Measurements from ENCODE around the gene FAM98A.

DNA sequence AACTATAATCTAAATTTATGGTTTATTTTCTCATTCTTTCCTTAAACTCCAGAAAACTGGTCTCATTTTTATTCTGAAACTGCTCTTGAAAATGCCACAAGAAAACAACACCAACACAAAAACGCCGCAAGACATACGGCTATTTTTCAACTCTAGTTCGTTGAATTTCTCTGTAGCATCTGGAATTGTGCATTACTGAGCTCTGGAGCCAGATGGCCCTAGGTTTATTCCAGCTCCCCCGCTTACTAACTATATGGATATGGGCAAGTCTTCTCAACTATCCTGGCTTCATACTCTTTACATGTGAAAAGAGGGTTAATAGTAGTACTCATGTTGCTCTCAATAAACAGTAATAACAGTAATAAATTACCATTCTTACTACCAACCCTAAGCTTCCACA, 19.9 kb downstream of the FAM98A start:
- TF ChIP-seq, protein P1, sequence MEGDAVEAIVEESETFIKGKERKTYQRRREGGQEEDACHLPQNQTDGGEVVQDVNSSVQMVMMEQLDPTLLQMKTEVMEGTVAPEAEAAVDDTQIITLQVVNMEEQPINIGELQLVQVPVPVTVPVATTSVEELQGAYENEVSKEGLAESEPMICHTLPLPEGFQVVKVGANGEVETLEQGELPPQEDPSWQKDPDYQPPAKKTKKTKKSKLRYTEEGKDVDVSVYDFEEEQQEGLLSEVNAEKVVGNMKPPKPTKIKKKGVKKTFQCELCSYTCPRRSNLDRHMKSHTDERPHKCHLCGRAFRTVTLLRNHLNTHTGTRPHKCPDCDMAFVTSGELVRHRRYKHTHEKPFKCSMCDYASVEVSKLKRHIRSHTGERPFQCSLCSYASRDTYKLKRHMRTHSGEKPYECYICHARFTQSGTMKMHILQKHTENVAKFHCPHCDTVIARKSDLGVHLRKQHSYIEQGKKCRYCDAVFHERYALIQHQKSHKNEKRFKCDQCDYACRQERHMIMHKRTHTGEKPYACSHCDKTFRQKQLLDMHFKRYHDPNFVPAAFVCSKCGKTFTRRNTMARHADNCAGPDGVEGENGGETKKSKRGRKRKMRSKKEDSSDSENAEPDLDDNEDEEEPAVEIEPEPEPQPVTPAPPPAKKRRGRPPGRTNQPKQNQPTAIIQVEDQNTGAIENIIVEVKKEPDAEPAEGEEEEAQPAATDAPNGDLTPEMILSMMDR (IDR thresholded peaks at IDR 0.05): no peak
- TF ChIP-seq POLR2A (IDR thresholded peaks at IDR 0.05): no peak

All from uterus (tissue), 2 donors.